H9 (cell line): ENCODE results near the gene NCKAP5. TPM values are rescaled to one million over a fixed set of nuclear protein-coding genes. Genes with fewer than 3 reads are reported as not detected.

Experiments used
- DNase-seq: peaks from one replicate; pipeline ENCODE4 v3.0.0-alpha.2; 2017
- H2AFZ ChIP-seq: one replicate; pipeline ENCODE4 v1.6.1; 2013; ENCODE audit warnings: mild to moderate bottlenecking, low read length, control low read depth, moderate library complexity
- H2AK5ac ChIP-seq: 2 replicates; pipeline ENCODE4 v1.6.1; 2013; ENCODE audit warnings: low read length, control low read depth, mixed read lengths; ENCODE audit not compliant: insufficient read length
- H2BK120ac ChIP-seq: one replicate; pipeline ENCODE4 v1.6.1; 2013; ENCODE audit warnings: low read depth, mild to moderate bottlenecking, low read length, control low read depth, inconsistent platforms; ENCODE audit not compliant: poor library complexity, severe bottlenecking
- H2BK12ac ChIP-seq: 2 replicates; pipeline ENCODE4 v1.6.1; 2013; ENCODE audit warnings: low read length, control low read depth, mixed read lengths, low read depth; ENCODE audit not compliant: insufficient read length
- H2BK15ac ChIP-seq: 2 replicates; pipeline ENCODE4 v1.6.1; 2013; ENCODE audit warnings: low read depth, low read length, control low read depth
- H2BK20ac ChIP-seq: one replicate; pipeline ENCODE4 v1.6.1; 2013; ENCODE audit warnings: low read depth, mild to moderate bottlenecking, low read length, control low read depth, inconsistent platforms; ENCODE audit not compliant: poor library complexity, severe bottlenecking
- H2BK5ac ChIP-seq: 2 replicates; pipeline ENCODE4 v1.6.1; 2013; ENCODE audit warnings: low read length, control low read depth, mixed read lengths; ENCODE audit not compliant: insufficient read length
- H3K14ac ChIP-seq: 2 replicates; pipeline ENCODE4 v1.6.1; 2013; ENCODE audit warnings: low read length, control low read depth; ENCODE audit not compliant: insufficient read depth
- H3K18ac ChIP-seq: 2 replicates; pipeline ENCODE4 v1.6.1; 2013; ENCODE audit warnings: low read depth, mild to moderate bottlenecking, mixed read lengths, low read length, control low read depth; ENCODE audit not compliant: insufficient read length
- H3K23ac ChIP-seq: 2 replicates; pipeline ENCODE4 v1.6.1; 2013; ENCODE audit warnings: low read length, control low read depth, mixed read lengths, low read depth; ENCODE audit not compliant: insufficient read length
- H3K23me2 ChIP-seq: 2 replicates; pipeline ENCODE4 v1.6.1; 2013; ENCODE audit warnings: low read depth, mild to moderate bottlenecking, mixed read lengths, low read length, control low read depth; ENCODE audit not compliant: insufficient read length, poor library complexity, severe bottlenecking
- H3K27ac ChIP-seq: 2 replicates; pipeline ENCODE4 v1.5.1; 2013; ENCODE audit warnings: low read length, control low read depth, mixed read lengths, low read depth; ENCODE audit not compliant: insufficient read length
- H3K27me3 ChIP-seq: 2 replicates; pipeline ENCODE4 v1.6.1; 2013; ENCODE audit warnings: low read length, control low read depth, inconsistent platforms; ENCODE audit not compliant: insufficient read depth
- H3K4ac ChIP-seq: 2 replicates; pipeline ENCODE4 v1.6.1; 2013; ENCODE audit warnings: low read depth, mild to moderate bottlenecking, control low read depth, inconsistent platforms, low read length, moderate library complexity
- H3K4me1 ChIP-seq: 2 replicates; pipeline ENCODE4 v1.6.1; 2013; ENCODE audit warnings: low read length, control low read depth, inconsistent platforms; ENCODE audit not compliant: insufficient read depth
- H3K4me2 ChIP-seq: 2 replicates; pipeline ENCODE4 v1.6.1; 2013; ENCODE audit warnings: low read length, control low read depth, mixed read lengths; ENCODE audit not compliant: insufficient read length, insufficient read depth
- H3K56ac ChIP-seq: 2 replicates; pipeline ENCODE4 v1.6.1; 2013; ENCODE audit warnings: low read depth, mild to moderate bottlenecking, mixed read lengths, low read length, control low read depth; ENCODE audit not compliant: insufficient read length
- H3K79me1 ChIP-seq: 2 replicates; pipeline ENCODE4 v1.6.1; 2013; ENCODE audit warnings: low read depth, mild to moderate bottlenecking, moderate library complexity, low read length, control low read depth, inconsistent platforms; ENCODE audit not compliant: insufficient read depth, poor library complexity, severe bottlenecking
- H3K79me2 ChIP-seq: 2 replicates; pipeline ENCODE4 v1.6.1; 2013; ENCODE audit warnings: low read length, control low read depth, inconsistent platforms; ENCODE audit not compliant: insufficient read depth
- H3K9ac ChIP-seq: 2 replicates; pipeline ENCODE4 v1.6.1; 2013; ENCODE audit warnings: low read length, control low read depth, mixed read lengths; ENCODE audit not compliant: insufficient read length; ENCODE audit errors: extremely low read depth
- H3K9me3 ChIP-seq: one replicate; pipeline ENCODE4 v1.6.1; 2013; ENCODE audit warnings: low read depth, low read length, inconsistent platforms; ENCODE audit not compliant: control insufficient read depth
- H3T11ph ChIP-seq: one replicate; pipeline ENCODE4 v1.6.1; 2013; ENCODE audit warnings: mild to moderate bottlenecking, low read length, control low read depth, inconsistent platforms
- H4K20me1 ChIP-seq: one replicate; pipeline ENCODE4 v1.6.1; 2013; ENCODE audit not compliant: control insufficient read depth, insufficient read length, insufficient read depth
- H4K5ac ChIP-seq: 2 replicates; pipeline ENCODE4 v1.6.1; 2013; ENCODE audit warnings: low read depth, mild to moderate bottlenecking, mixed read lengths, low read length, control low read depth; ENCODE audit not compliant: insufficient read length
- H4K8ac ChIP-seq: replicated peaks from 2 replicates; pipeline ENCODE4 v1.6.1; 2013; ENCODE audit warnings: low read length, control low read depth, mixed read lengths, low read depth; ENCODE audit not compliant: insufficient read length
- H4K91ac ChIP-seq: 2 replicates; pipeline ENCODE4 v1.6.1; 2013; ENCODE audit warnings: low read depth, mild to moderate bottlenecking, moderate library complexity, mixed read lengths, low read length, control low read depth; ENCODE audit not compliant: insufficient read length
- H3K27ac Mint-ChIP-seq, 3 experiments: 2 replicates in 2 of 3; 3 replicates in 1 of 3; pipeline ENCODE4 v1.8.0; 2020 to 2021; ENCODE audit warnings: mixed read lengths in 3 of 3, mild to moderate bottlenecking in 1 of 3, moderate library complexity in 1 of 3
- H3K27me3 Mint-ChIP-seq: 2 replicates; pipeline ENCODE4 v1.8.0; 2021; ENCODE audit warnings: low read depth, mild to moderate bottlenecking, moderate library complexity, mixed read lengths
- H3K36me3 Mint-ChIP-seq, 3 experiments: 2 replicates in 2 of 3; 3 replicates in 1 of 3; pipeline ENCODE4 v1.8.0; 2020 to 2021; ENCODE audit warnings: low read depth in 3 of 3, mixed read lengths in 3 of 3; ENCODE audit not compliant: insufficient read depth in 1 of 3
- H3K4me1 Mint-ChIP-seq, 2 experiments: 2 replicates each; pipeline ENCODE4 v1.8.0; 2020; ENCODE audit warnings: mixed read lengths in 2 of 2
- H3K4me3 Mint-ChIP-seq, 2 experiments: 2 replicates in 1 of 2; 3 replicates in 1 of 2; pipeline ENCODE4 v1.8.0; 2020 to 2021; ENCODE audit warnings: mild to moderate bottlenecking in 2 of 2, mixed read lengths in 2 of 2, moderate library complexity in 1 of 2
- H3K9me3 Mint-ChIP-seq, 2 experiments: 2 replicates in 1 of 2; 3 replicates in 1 of 2; pipeline ENCODE4 v1.8.0; 2020; ENCODE audit warnings: mild to moderate bottlenecking in 2 of 2, mixed read lengths in 2 of 2, moderate library complexity in 1 of 2
- WGBS: extraction: QIAGEN DNeasy Blood & Tissue Kit; methylation state at CpG from one replicate; pipeline ENCODE4 v1.1.7; 2013; ENCODE audit warnings: missing lambda C conversion rate, low lambda C conversion rate, mixed read lengths; ENCODE audit not compliant: insufficient read length; ENCODE audit errors: extremely low coverage; 5-methylcytosine and 5-hydroxymethylcytosine counted together
- total RNA-seq: library from RNA; stranded (reverse); gene quantifications from 2 replicates; pipeline ENCODE4 v1.2.1, GENCODE V29; 2021
- TF ChIP-seq, protein P1 (sequence below): fragments of 200-600 bp; sonication (generic); conservative IDR thresholded peaks from 3 replicates; pipeline ENCODE4 v1.8.0; 2021; ENCODE audit warnings: antibody characterized with exemption, mild to moderate bottlenecking

The NCKAP5 gene
- total RNA-seq, 1 experiment from 2014 or later: 0.26 TPM

DNA sequence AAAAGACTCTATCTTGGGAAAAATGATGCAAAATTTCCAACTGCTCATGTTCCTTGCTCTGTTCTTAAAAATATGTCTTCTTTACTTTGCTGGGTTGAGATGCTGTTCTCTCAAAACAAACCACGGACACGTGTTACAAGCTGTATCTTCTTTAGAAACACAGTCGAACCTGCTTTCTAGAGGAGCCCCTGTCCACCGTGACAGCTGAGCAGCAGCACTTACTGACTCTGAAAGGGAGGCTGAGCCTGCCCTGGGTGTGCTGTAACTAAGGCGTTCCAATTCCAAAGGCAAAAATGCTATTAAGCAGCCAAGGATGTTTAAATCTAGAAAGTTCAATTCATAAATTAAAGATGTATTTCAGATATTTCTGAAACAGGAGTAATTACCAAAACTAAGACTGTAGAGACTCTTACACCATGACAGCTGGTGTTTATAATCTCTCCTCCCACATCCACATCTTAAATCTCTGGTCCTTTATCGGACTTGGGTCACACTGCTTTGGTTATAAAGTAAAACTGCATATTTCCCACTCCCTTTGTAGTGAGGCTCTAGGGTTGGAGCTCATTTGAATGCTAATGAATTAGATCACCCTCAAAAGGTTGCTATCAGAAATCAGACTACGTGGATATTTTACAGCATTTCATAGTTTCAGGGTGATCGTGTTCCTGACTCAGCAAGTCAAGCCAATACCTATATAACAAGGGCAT lies 617.1 kb downstream of the NCKAP5 start:
- no peak for DNase-seq
- H3K27me3 ChIP-seq: no peaks in the 10 kb centered on the region

More for the DNA sequence above, 617.1 kb downstream of the NCKAP5 start:
- H3K9me3 ChIP-seq: no peaks in the 10 kb centered on the region
- H3K36me3 Mint-ChIP-seq: no peaks in the 10 kb centered on the region
- H2AK5ac ChIP-seq: no peak overlapping the region
- H3K4me1 ChIP-seq: no peaks in the 10 kb centered on the region
- H2BK15ac ChIP-seq: no peak overlapping the region
- no peak overlapping the region for H3K9ac ChIP-seq
- H3K27ac ChIP-seq: no peak overlapping the region
- H4K20me1 ChIP-seq: no peaks in the 10 kb centered on the region
- no peak overlapping the region for H2AFZ ChIP-seq
- H3K56ac ChIP-seq: no peak overlapping the region
- peaks cover 2 to 9% of the 10 kb centered on the region in 2 experiments; a peak in 2 of 4 replicates for H3K4me1 Mint-ChIP-seq
- H3K4ac ChIP-seq: no peak overlapping the region
- no peak overlapping the region for H2BK5ac ChIP-seq
- no peak overlapping the region for H3K23ac ChIP-seq
- H2BK120ac ChIP-seq: no peak overlapping the region
- H3K79me1 ChIP-seq: no peaks in the 10 kb centered on the region
- H3K23me2 ChIP-seq: no peaks in the 10 kb centered on the region
- no peak overlapping the region for H3K4me2 ChIP-seq
- H3K14ac ChIP-seq: no peak overlapping the region
- H2BK12ac ChIP-seq: no peak overlapping the region
- no peaks in the 10 kb centered on the region for H3K9me3 Mint-ChIP-seq
- no peak overlapping the region for H3K18ac ChIP-seq
- H3T11ph ChIP-seq: no peak overlapping the region
- H3K27me3 Mint-ChIP-seq: peaks cover 2% of the 10 kb centered on the region
- WGBS: no CpG with 5 or more reads among the region's 8 CpGs
- no peak overlapping the region for H4K8ac ChIP-seq
- no peak overlapping the region for H4K5ac ChIP-seq
- no peak overlapping the region for H3K27ac Mint-ChIP-seq
- no peak overlapping the region for H3K4me3 Mint-ChIP-seq
- TF ChIP-seq, protein P1, sequence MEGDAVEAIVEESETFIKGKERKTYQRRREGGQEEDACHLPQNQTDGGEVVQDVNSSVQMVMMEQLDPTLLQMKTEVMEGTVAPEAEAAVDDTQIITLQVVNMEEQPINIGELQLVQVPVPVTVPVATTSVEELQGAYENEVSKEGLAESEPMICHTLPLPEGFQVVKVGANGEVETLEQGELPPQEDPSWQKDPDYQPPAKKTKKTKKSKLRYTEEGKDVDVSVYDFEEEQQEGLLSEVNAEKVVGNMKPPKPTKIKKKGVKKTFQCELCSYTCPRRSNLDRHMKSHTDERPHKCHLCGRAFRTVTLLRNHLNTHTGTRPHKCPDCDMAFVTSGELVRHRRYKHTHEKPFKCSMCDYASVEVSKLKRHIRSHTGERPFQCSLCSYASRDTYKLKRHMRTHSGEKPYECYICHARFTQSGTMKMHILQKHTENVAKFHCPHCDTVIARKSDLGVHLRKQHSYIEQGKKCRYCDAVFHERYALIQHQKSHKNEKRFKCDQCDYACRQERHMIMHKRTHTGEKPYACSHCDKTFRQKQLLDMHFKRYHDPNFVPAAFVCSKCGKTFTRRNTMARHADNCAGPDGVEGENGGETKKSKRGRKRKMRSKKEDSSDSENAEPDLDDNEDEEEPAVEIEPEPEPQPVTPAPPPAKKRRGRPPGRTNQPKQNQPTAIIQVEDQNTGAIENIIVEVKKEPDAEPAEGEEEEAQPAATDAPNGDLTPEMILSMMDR: no peak
- no peaks in the 10 kb centered on the region for H3K79me2 ChIP-seq
- no peak overlapping the region for H2BK20ac ChIP-seq
- H4K91ac ChIP-seq: no peak overlapping the region
